ENCODE results near the gene CAB39L. TPM values are rescaled to one million over a fixed set of nuclear protein-coding genes. Genes with fewer than 3 reads are reported as not detected.

Gene CAB39L
- total and polyA plus RNA-seq, 2 of the 13 experiments (the other 11 are each of a cell fraction or from before 2014, with no cell fraction given) = 3.1 to 6.1 TPM

DNA sequence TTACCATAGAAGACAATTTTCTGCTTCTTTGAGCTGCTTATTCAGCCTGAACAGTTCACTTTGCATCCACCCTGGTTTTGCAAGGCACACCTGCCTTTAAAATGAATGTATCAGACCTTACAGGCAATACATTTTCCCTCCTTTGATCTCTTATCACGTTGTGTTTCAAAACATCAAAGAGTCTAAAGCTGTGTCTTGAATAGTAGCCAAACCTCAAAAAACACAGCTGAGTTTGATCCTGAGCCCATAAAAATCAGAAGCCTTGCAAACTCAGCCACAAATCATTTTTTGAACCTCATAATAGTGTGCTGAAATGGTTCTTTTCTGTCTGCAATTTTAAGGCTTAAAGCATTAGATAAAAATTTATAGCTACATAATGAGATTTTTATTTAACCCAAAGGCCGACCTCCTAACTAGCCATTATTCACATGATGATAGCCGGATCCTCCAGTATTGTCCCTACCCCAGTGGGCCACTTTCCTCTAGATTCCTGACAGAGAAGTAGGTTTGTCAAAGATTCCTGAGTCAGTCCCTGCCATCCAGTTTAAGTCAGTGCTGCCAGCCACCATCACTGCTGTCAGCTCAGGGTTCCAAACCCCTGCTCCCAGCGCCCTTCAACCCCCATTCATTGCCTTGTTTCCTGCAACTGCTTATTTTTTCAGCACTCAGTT is 71.8 kb downstream of the CAB39L start (continued):
- no peak for TF ChIP-seq YY1 (IDR thresholded peaks at IDR 0.05; ENCODE audit: insufficient read depth, insufficient replicate concordance, low read depth, low read length)
- no peak for TF ChIP-seq SMAD1 (CRISPR knock-in tag; IDR thresholded peaks at IDR 0.05; ENCODE audit: borderline replicate concordance, low read depth)
- TF ChIP-seq KMT2A (CRISPR knock-in tag; IDR thresholded peaks at IDR 0.05) = no peak
- no peak for TF ChIP-seq REL (CRISPR knock-in tag; conservative IDR thresholded peaks at IDR 0.05)
- TF ChIP-seq, protein P1, sequence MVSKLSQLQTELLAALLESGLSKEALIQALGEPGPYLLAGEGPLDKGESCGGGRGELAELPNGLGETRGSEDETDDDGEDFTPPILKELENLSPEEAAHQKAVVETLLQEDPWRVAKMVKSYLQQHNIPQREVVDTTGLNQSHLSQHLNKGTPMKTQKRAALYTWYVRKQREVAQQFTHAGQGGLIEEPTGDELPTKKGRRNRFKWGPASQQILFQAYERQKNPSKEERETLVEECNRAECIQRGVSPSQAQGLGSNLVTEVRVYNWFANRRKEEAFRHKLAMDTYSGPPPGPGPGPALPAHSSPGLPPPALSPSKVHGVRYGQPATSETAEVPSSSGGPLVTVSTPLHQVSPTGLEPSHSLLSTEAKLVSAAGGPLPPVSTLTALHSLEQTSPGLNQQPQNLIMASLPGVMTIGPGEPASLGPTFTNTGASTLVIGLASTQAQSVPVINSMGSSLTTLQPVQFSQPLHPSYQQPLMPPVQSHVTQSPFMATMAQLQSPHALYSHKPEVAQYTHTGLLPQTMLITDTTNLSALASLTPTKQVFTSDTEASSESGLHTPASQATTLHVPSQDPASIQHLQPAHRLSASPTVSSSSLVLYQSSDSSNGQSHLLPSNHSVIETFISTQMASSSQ (IDR thresholded peaks at IDR 0.05; ENCODE audit: low read depth) = no peak
- TF ChIP-seq, protein P1 (CRISPR knock-in tag; IDR thresholded peaks at IDR 0.05; ENCODE audit: borderline replicate concordance) = peak; percentile 33; the same call in 1 of the 2 replicates
- no peak for TF ChIP-seq MBNL3 (CRISPR knock-in tag; conservative IDR thresholded peaks at IDR 0.05)
- TF ChIP-seq STAG1 (CRISPR knock-in tag; IDR thresholded peaks at IDR 0.05) = no peak
- TF ChIP-seq, protein P2, sequence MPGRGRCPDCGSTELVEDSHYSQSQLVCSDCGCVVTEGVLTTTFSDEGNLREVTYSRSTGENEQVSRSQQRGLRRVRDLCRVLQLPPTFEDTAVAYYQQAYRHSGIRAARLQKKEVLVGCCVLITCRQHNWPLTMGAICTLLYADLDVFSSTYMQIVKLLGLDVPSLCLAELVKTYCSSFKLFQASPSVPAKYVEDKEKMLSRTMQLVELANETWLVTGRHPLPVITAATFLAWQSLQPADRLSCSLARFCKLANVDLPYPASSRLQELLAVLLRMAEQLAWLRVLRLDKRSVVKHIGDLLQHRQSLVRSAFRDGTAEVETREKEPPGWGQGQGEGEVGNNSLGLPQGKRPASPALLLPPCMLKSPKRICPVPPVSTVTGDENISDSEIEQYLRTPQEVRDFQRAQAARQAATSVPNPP (CRISPR knock-in tag; IDR thresholded peaks at IDR 0.05) = no peak
- peak; percentile 36; the same call in 1 of the 2 replicates for TF ChIP-seq GATAD2A (CRISPR knock-in tag; IDR thresholded peaks at IDR 0.05)
- TF ChIP-seq GFI1 (CRISPR knock-in tag; IDR thresholded peaks at IDR 0.05; ENCODE audit: borderline replicate concordance) = peak; percentile 36; the same call in 1 of the 2 replicates
- no peak for TF ChIP-seq SOX6 (IDR thresholded peaks at IDR 0.05)
- TF ChIP-seq SOX6 (CRISPR knock-in tag; IDR thresholded peaks at IDR 0.05) = peak; percentile 59; the same call in 1 of the 2 replicates
- 0 out of 2 replicates have a peak, but pooled peaks have one; percentile 23 for TF ChIP-seq ZNF629 (CRISPR knock-in tag; conservative IDR thresholded peaks at IDR 0.05)
- TF ChIP-seq MED8 (CRISPR knock-in tag; IDR thresholded peaks at IDR 0.05; ENCODE audit: insufficient replicate concordance) = no peak
- TF ChIP-seq, protein P3, sequence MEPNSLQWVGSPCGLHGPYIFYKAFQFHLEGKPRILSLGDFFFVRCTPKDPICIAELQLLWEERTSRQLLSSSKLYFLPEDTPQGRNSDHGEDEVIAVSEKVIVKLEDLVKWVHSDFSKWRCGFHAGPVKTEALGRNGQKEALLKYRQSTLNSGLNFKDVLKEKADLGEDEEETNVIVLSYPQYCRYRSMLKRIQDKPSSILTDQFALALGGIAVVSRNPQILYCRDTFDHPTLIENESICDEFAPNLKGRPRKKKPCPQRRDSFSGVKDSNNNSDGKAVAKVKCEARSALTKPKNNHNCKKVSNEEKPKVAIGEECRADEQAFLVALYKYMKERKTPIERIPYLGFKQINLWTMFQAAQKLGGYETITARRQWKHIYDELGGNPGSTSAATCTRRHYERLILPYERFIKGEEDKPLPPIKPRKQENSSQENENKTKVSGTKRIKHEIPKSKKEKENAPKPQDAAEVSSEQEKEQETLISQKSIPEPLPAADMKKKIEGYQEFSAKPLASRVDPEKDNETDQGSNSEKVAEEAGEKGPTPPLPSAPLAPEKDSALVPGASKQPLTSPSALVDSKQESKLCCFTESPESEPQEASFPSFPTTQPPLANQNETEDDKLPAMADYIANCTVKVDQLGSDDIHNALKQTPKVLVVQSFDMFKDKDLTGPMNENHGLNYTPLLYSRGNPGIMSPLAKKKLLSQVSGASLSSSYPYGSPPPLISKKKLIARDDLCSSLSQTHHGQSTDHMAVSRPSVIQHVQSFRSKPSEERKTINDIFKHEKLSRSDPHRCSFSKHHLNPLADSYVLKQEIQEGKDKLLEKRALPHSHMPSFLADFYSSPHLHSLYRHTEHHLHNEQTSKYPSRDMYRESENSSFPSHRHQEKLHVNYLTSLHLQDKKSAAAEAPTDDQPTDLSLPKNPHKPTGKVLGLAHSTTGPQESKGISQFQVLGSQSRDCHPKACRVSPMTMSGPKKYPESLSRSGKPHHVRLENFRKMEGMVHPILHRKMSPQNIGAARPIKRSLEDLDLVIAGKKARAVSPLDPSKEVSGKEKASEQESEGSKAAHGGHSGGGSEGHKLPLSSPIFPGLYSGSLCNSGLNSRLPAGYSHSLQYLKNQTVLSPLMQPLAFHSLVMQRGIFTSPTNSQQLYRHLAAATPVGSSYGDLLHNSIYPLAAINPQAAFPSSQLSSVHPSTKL (CRISPR knock-in tag; IDR thresholded peaks at IDR 0.05) = peak; percentile 75
- TF ChIP-seq, protein P4, sequence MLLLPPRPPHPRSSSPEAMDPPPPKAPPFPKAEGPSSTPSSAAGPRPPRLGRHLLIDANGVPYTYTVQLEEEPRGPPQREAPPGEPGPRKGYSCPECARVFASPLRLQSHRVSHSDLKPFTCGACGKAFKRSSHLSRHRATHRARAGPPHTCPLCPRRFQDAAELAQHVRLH (CRISPR knock-in tag; IDR thresholded peaks at IDR 0.05; ENCODE audit: borderline replicate concordance, low read depth) = no peak
- no peak for TF ChIP-seq RXRA (CRISPR knock-in tag; IDR thresholded peaks at IDR 0.05)
- no peak for TF ChIP-seq ZFP41 (CRISPR knock-in tag; IDR thresholded peaks at IDR 0.05; ENCODE audit: borderline replicate concordance)

Measured in HepG2 (cell line).